ENCODE data around the gene F8. TPM values are rescaled to one million over a fixed set of nuclear protein-coding genes. Genes with fewer than 3 reads are reported as not detected.
A peak's percentile ranks its signal among the peaks of the same experiment; 100 is the strongest.

F8 gene
- total and polyA plus RNA-seq, 9 of the 15 experiments (the other 6 are each of a cell fraction or from before 2014, with no cell fraction given), result 0.41 to 3.8 (median 0.91) TPM

- TF ChIP-seq CREB3 (tag; conservative IDR thresholded peaks at IDR 0.05; ENCODE audit: low read depth), result peak; percentile 89
- TF ChIP-seq ARID1B (IDR thresholded peaks at IDR 0.05), result 0 out of 2 replicates have a peak, but pooled peaks have one; percentile 13
- 0 out of 2 replicates have a peak, but pooled peaks have one; percentile 31 for TF ChIP-seq BCL6 (CRISPR knock-in tag; IDR thresholded peaks at IDR 0.05)
- TF ChIP-seq ZBTB9 (CRISPR knock-in tag; IDR thresholded peaks at IDR 0.05), result peak; percentile 75; the same call in 1 of the 2 replicates
- 0 out of 2 replicates have a peak, but pooled peaks have one; percentile 48 for TF ChIP-seq ZNF583 (CRISPR knock-in tag; IDR thresholded peaks at IDR 0.05)
- 0 out of 2 replicates have a peak, but pooled peaks have one; percentile 30 for TF ChIP-seq ETV1 (tag; conservative IDR thresholded peaks at IDR 0.05; ENCODE audit: low read depth)
- TF ChIP-seq PTTG1 (tag; IDR thresholded peaks at IDR 0.05; ENCODE audit: low read depth), result peak; percentile 63; the same call in 1 of the 2 replicates
- TF ChIP-seq AFF1 (IDR thresholded peaks at IDR 0.05; ENCODE audit: low read depth in 1 of 2, partially characterized antibody in 2 of 2), result peak in 1 of 2 experiments; percentile 44
- 0 out of 2 replicates have a peak, but pooled peaks have one; percentile 14 for TF ChIP-seq TCF3 (CRISPR knock-in tag; IDR thresholded peaks at IDR 0.05)
- TF ChIP-seq PTRF (tag; IDR thresholded peaks at IDR 0.05), result peak; percentile 75
- peak; percentile 23 for TF ChIP-seq BRD9 (IDR thresholded peaks at IDR 0.05; ENCODE audit: low read depth, partially characterized antibody)
- 0 out of 2 replicates have a peak, but pooled peaks have one; percentile 24 for TF ChIP-seq IRF9 (tag; IDR thresholded peaks at IDR 0.05)
- peak; percentile 50; the same call in 1 of the 2 replicates for TF ChIP-seq ZNF449 (CRISPR knock-in tag; IDR thresholded peaks at IDR 0.05)
- TF ChIP-seq DACH1 (IDR thresholded peaks at IDR 0.05; ENCODE audit: partially characterized antibody), result peak; percentile 73
- peak; percentile 91; the same call in 1 of the 2 replicates for TF ChIP-seq DMBX1 (CRISPR knock-in tag; IDR thresholded peaks at IDR 0.05; ENCODE audit: borderline replicate concordance)
- 0 out of 4 replicates have a peak, but pooled peaks of 1 of the 2 experiments have one; percentile 42 for TF ChIP-seq TEAD1 (CRISPR knock-in tag; IDR thresholded peaks at IDR 0.05)
- 0 out of 2 replicates have a peak, but pooled peaks have one; percentile 62 for TF ChIP-seq ZNF76 (CRISPR knock-in tag; IDR thresholded peaks at IDR 0.05; ENCODE audit: borderline replicate concordance)
- TF ChIP-seq CXXC5 (CRISPR knock-in tag; IDR thresholded peaks at IDR 0.05), result peak; percentile 64
These were observed 206.1 kb downstream of the F8 start (continued) for GRCh38 chrX:154816326-154816898.

All from K562 (cell line).